Activated CD4-positive, alpha-beta T cell treated with anti-CD3 and anti-CD28 coated beads, Interleukin-2, Interleukin-6, amounts not matched to agents 100 ng/mL and 50 ng/mL, durations not matched to agents 16 hours and 8 hours (primary cell): ENCODE measurements around the gene TMEM14A.
A peak's percentile ranks its signal among the peaks of the same experiment; 100 is the strongest.
"Not testable (repeated sequence)": the region's sequence is repeated elsewhere in the genome, so short reads cannot be mapped to it uniquely, and the experiment has no call there.

Source experiments
- DNase-seq: peaks from one replicate; pipeline ENCODE4 v3.0.0-alpha.2; 2020

Gene TMEM14A

DNA sequence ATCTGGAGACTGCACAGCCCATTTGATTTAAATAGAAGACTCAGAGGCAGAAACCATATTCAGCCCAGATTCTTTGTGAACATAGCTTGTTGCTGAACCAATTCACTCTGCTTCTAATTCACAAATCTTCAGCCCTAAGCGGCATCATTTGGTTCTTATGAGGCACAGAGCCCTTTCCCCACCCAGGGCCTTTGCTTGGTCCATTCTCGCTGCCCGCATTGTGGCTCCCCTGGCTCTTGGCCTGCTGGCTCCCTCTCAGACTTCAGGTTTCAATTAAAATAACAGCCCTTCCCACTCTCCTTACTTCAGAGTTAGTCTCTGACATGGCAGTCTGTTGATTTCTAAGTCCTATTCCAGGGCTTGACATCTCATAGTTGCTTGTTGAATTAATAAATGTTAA lies 9.4 kb upstream of the TMEM14A start:
- no peak for DNase-seq

- DNase-seq: no peak
These were observed 8.9 kb upstream of the TMEM14A start for GRCh38 chr6:52662031-52662430.

DNA sequence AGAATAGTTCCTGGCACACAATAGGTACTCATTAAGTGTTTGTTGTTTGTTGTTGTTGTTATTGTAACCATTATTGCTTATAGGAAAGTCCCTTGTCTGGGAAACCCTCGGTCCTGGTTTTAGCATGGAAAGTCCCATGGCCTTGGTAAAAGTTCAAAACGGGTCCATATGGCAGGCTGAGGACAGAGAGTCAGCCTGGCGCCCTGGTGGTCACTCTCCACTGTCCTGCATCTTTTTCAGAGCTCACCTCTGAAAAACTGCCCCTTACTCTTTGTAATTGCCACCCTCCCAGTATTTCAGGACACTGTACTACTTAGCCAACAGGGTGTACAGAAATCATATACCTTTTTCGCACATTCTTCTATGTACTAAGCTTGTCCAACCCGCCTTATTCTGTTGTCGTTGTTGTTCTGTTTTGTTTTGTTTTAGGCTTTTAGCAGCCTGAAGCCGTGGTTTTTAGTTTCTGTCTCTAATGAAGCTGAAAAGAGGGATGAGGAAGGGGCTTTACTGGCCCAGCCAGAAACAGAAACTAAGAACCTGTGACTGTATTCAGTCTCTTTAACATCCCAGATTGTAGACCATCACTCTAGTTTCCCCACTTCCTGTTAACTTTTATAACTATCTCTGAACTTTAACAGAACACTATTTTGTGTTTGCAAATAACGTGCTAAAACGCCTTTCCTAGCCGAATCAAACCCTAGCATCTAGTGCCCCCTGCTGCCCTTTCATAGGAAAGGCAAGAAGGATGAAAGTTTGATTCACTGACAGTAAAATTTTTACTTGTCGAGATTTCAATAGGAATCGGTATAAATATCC lies 7.6 kb upstream of the TMEM14A start:
- DNase-seq: peak; percentile 71

DNA sequence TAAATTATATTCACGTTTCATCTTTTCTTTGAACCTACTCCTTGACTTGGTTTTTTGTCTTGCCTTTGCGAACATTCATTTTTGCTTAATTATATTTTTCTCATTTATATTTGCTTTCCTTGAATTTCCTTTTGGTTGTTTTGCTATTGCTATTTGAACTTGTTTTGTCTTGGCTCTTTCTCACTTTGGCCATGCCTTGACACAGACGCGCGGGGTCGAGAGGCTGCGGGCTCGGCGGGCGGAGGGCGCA lies 7.1 kb upstream of the TMEM14A start:
- DNase-seq: no peak

DNA sequence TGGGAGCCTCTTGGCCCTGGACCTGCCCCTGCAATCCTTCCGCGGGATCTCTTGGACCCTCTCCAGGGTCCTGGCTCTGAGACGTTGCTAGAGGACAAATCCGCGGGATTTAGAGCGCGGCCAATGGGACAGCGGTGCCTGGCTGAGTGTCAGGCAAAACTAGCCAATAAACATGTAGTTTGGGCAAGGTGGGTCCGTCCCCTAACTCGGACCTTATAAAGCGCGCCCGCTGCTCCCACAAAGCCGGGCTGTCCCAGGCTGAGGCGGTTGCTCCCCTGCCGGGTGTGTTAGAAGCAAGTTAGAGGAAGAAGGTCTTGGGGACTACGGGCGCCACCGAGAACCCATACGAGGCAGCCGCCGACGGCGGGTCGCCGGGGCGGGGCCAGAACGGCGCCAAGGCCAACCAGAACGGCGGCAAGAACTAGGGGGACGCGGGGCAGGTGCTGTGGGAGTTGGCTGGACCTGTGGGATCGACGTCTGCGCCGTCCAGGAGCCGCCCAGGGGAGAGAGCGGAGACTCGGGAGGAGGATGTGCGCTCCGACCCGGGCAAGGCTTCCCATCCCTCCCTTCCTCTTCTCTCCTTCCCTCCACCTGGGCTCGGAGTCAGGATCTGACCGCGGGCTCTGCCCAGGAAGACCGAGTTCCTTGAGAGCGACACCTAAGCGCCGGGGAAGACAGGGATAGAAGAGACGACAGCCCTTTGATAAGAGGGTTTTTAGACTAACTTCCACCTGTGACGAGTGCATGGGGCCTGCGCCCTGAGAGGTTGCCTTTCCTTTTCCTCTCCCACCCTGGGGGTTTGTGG lies 6.5 kb upstream of the TMEM14A start:
- DNase-seq: peak; percentile 91

- DNase-seq: no peak
These were observed 5.8 kb upstream of the TMEM14A start for GRCh38 chr6:52664991-52665686.

- DNase-seq: no peak
These were observed 4.8 kb upstream of the TMEM14A start for GRCh38 chr6:52666071-52666470.

DNA sequence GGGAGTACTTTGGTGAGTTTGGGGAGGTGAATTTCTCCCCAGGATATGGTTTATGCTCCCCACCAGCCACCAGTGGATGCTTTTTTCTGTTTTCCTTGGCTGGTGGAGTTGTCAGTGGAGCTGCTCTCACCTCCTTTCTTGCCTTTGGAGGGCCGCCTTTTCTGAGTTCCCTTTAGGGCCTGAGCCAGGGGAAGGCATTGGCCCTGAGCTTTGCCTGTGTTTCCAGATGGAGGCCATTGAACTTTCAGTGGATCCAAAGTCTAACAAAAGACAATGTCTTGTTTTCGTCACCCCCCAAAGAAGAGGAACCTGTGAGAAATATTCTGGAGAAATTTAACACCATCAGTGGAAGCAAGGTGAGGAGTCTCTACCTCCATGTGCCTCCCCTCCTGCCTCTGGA lies 4.4 kb upstream of the TMEM14A start:
- DNase-seq: no peak

- peak; percentile 33 for DNase-seq
These were observed 3.3 kb upstream of the TMEM14A start for GRCh38 chr6:52667572-52667971.

- DNase-seq: no peak
These were observed 763 bp downstream of the TMEM14A start for GRCh38 chr6:52671676-52672075.

GRCh38 chr6:52672412-52673025 lies 1.6 kb downstream of the TMEM14A start:
- no peak for DNase-seq

DNA sequence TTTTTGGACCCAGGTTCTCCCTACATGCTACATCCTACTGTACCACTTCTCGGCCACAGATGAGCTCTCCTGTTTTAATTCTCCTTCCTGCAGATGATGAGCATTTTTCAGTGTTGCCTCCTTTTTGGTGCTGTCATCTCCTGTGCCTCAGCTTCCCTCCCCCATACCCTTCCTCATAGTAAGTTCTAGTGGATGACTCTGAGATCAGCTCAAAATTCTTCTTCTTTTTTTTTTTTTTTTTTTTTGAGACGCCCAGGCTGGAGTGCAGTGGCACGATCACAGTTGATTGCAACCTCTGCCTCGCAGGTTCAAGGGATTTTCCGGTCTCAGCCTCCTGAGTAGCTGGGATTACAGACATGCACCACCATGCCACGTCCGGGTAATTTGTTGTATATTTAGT lies 3.8 kb downstream of the TMEM14A start:
- DNase-seq: no peak

DNA sequence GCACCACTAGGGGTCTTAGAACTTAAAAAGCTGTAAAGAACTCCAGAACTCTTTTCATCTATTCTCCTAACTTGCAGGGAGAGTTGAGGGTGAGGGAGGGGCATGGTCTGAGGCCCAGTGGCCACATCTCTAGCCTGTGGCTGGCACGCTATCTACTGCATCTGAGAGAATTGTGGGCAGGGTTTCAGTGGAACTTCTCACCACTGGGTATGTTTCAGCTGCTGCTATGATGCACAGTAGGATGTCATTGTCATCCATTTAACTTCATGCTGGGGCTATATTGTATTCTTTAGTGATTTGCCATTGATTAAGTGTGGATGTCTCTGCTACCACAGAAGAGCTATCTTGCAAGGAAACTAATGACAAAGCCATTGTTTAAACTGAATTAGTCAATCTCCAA lies 4.5 kb downstream of the TMEM14A start:
- no peak for DNase-seq

GRCh38 chr6:52676631-52677030 lies 5.7 kb downstream of the TMEM14A start:
- not testable (repeated sequence) for DNase-seq

DNA sequence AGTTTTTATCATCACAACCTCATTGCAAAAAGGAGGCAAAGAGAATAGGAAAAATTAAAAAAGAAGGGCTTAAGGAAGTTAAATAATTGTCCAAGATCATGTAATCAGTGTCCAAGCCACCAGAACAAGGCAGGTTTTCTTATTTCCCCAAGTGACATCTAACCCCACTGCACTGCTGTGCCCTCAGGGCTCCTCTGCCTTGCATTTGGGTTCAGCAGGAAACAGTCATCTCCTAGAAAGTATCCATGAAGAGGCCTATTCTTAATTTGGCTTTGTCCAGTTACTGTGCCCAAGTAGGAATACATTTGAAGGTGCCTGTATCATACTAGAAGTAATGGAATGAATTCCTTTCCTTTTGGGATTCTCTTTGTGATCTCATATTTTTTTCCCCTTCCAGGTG lies 10.5 kb downstream of the TMEM14A start:
- DNase-seq: no peak

GRCh38 chr6:52686878-52687699 lies 16.2 kb downstream of the TMEM14A start:
- no peak for DNase-seq

DNA sequence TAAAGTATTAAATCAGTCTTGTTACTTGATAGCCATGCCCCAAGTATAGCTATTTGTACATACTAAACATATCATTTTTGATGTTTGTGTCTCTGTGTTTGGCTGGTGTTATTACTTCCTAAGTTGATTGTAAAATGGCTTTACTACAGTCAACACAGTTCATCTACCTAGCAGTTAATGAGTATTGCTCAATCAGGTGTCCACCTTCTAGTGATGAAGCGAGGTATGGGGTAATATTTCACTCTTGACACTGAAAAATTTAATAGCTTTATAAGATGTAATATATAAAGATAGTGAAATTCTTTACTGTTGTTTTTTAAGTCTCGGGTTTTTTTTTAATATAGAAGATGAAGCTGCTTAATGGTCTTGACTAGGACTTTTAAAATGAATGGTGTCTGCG lies 18.9 kb downstream of the TMEM14A start:
- DNase-seq: no peak

- DNase-seq: no peak
These were observed 20.8 kb downstream of the TMEM14A start for GRCh38 chr6:52691718-52692117.

DNA sequence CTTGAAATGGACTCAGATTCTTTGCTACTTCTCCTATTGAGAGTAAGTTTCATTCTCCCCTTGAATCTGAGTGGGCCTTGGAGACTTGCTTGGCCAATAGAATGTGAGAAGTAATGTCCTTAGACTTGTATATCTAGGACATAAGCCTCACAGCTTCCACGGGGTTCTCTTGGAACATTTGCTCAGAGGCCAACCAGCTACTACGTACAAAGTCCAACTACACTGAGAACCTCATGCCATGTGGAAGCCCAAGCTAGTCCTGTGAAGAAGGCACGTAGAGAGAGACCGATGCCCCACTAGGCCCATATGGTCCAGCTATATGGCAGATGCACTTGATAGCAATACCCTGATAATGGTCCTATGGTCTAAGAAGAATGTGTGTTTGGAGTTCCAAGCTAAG lies 22.9 kb downstream of the TMEM14A start:
- DNase-seq: no peak

- no peak for DNase-seq
These were observed 23.5 kb downstream of the TMEM14A start for GRCh38 chr6:52694404-52694803.

DNA sequence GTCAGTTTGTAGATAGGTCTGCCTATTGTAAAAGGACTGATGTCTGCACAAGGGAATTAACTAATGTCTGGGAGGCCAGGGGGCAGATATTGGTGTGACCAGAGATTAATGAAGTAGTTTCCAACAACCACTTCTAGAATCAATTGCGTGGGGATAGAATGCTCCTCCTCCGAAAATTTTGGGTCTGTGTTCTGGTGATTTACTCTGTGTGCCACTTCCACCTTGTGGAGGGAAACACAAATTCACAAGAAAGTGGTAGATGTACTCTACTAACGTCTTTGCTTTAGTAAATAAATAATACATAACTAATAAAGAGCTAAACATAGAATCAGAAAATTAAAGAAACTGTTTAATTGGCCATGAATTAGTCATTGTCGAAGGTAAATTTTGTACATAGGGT lies 25.5 kb downstream of the TMEM14A start:
- no peak for DNase-seq

GRCh38 chr6:52697903-52698302 lies 27.0 kb downstream of the TMEM14A start:
- DNase-seq: no peak

GRCh38 chr6:52704060-52704459 lies 33.1 kb downstream of the TMEM14A start:
- DNase-seq: no peak
